Measurements from ENCODE around the gene KDF1.
A peak's percentile ranks its signal among the peaks of the same experiment; 100 is the strongest.
"Not testable (repeated sequence)": the region's sequence is repeated elsewhere in the genome, so short reads cannot be mapped to it uniquely, and the experiment has no call there.

The KDF1 gene

DNA sequence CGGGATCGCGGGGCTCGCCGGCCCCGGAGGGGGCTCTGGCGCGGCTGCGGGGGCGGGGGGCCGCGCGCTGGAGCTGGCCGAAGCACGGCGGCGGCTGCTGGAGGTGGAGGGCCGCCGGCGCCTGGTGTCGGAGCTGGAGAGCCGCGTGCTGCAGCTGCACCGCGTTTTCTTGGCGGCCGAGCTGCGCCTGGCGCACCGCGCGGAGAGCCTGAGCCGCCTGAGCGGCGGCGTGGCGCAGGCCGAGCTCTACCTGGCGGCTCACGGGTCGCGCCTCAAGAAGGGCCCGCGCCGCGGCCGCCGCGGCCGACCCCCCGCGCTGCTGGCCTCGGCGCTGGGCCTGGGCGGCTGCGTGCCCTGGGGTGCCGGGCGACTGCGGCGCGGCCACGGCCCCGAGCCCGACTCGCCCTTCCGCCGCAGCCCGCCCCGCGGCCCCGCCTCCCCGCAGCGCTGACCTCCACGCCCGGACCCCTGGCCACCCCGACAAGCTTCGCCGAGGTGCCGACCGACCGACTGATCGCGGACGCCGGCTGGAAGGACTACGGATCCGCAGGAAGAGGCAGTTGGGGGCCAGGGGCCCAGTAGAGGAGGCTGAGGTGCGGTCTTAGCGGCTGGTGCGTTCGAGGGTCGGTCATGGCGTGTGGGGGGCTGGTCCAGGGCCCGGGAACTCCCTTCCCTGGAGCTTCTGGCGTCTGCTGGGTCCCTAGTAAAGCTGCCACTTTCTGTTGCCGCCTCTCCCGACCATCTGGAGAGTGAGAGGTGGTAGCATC is 33.9 kb upstream of the KDF1 start:
- no peak for DNase-seq (ENCODE audit: low read depth, low spot score)

DNA sequence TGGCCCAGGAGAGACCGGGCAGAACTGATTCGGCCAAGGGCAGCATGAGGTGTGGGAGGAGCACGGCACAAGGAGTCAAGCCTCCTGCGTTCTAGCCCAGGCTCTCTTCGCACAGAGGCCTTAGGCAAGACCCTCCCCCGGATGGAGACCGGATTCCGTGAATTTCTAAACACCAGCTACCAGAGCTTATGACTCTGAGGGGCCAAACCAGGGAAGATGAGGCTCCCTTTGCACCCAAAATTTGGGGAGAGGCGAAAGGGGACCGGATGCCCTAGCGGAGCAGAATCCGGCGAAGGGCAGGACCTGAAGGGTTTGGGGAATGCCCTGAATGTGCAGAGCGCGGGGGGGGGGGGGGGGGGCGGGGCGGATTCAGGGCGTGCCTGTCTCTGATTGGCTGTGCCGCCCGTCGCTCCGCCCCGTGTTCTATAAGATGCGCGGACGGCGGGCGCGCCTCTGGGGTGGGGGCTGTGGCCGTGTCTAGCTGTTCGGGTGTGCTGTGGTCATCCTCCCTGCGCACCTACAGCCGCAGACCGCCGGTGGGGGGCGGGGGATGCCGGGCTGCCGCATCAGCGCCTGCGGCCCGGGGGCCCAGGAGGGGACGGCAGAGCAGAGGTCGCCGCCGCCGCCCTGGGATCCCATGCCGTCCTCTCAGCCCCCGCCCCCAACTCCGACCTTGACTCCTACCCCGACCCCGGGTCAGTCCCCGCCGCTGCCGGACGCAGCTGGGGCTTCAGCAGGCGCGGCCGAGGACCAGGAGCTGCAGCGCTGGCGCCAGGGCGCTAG is 33.2 kb upstream of the KDF1 start, which contains the start of gene TRNP1:
Gene TRNP1 (plus strand): TSS at position 456 of the 783 bp plus-strand sequence. CDS start 95 bp downstream, at position 551.
- no peak for DNase-seq (ENCODE audit: low read depth, low spot score)

DNA sequence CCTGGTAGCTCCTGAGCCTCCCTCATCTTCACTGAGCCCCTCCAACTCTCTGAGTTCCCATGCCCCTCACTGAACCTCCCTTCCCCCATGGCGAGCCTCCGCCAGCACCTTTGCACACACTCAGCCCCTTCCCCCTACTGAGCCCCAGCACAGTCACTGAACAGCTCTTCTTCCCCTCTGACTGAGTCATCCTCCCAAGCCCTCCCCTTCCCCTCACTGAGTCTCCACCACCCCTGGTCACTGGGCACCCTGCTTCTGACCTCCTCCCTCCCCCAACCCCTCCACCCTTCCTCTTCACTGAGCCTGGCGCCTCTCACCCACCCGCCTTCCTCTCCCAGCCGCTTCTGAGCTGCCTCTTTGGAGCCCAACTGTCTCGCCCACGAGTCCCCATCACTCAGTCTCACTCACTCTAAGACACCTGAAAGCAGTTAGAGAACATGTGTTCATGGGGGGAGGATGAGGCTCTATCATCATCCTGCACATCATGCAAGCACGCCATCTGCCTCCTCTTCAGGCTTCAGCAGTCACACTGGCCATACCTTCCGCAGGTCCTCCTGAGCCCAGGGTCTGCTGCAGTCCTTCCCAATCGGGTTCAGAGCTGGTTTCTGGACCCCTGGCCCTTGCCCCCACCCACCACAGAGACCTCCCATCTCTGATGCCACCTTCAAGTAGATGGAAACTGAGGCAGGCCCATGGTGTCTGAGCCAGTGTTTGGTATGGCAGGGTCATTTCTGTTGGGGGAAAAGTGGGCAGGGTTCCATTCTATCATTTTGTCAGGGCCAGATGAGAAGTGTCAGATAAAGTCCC is 31.2 kb upstream of the KDF1 start:
- no peak for DNase-seq (ENCODE audit: low read depth, low spot score)

- not testable (repeated sequence) for DNase-seq (ENCODE audit: low read depth, low spot score)
These were observed 29.3 kb upstream of the KDF1 start for GRCh38 chr1:26989403-26990109.

GRCh38 chr1:26986658-26987057 is 26.4 kb upstream of the KDF1 start:
- DNase-seq (ENCODE audit: low read depth, low spot score) = no peak

GRCh38 chr1:26984291-26984690 is 24.0 kb upstream of the KDF1 start:
- DNase-seq (ENCODE audit: low read depth, low spot score) = no peak

GRCh38 chr1:26983863-26984262 is 23.6 kb upstream of the KDF1 start:
- no peak for DNase-seq (ENCODE audit: low read depth, low spot score)

DNA sequence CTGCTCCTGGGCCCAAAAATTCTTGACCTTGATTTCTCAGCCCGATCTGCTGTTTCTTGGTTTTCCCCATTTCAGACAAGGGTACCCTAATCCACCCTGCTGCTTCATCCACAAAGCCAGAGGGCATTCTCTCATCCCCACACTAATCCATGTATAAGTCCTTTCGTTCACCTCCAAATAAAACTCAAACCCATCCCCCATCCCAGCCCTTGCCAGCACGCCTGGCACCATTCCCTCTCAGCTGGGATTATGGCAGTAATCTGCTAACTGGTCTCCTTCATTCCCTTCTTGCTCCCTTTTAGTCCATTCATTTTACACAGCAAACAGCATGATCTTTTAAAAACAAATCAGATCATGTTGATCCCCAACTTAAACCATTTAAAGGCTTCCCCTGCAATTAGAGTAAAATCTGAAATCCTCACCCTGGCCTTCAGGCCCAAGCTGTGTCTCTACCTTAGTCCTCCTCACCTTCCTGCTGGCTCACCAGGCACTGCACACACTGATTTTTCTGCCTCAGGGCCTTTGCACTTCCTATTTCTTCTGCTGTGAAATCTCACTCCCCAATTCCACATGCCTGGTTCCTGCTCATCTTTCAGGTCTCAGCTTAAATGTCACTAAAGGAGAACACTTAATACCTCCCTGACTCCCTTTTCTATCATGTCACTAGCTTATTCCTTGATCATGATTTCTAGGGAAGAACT is 21.0 kb upstream of the KDF1 start:
- no peak for DNase-seq (ENCODE audit: low read depth, low spot score)

DNA sequence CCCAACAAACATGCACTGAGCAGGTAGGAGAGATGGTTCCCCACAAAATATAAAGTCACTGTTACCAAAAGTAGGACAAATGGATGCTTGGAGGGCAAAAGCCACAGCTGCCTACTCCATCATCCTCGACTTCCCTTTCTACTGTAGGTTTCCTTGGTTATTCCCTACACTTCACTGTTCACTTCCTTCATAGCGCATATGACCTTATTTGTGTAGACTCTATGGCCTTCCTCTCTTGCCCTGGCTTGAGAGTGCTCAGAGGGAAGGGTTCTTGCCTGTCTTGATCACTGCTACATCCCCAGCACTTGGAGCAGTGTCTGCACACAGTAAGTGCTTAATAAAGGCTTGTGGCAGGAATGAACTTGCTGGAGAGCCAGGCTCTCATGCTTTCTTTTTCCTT is 18.6 kb upstream of the KDF1 start:
- no peak for DNase-seq (ENCODE audit: low read depth, low spot score)

GRCh38 chr1:26976621-26977510 is 16.6 kb upstream of the KDF1 start:
- DNase-seq (ENCODE audit: low read depth, low spot score) = no peak

DNA sequence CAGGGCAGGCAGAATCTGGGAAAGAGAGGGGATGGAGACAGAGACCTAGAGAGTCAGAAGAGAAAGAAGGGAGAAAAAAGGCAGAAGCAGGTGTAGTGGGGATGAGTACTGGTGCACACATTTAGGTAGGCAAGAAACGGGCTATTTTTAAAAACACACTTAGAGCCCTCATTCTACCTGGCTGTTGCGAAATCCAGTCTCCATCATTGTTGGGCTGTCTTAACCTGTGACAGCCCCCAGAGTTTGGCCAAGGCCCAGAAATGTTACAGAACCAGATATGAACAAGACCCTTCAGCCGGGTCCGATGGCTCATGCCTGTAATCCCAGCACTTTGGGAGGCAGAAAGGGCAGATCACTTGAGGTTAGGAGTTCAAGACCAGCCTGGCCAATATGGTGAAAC is 12.6 kb upstream of the KDF1 start:
- no peak for DNase-seq (ENCODE audit: low read depth, low spot score)

- DNase-seq (ENCODE audit: low read depth, low spot score) = no peak
These were observed 12.1 kb upstream of the KDF1 start for GRCh38 chr1:26972390-26972789.

- DNase-seq (ENCODE audit: low read depth, low spot score) = no peak
These were observed 11.3 kb upstream of the KDF1 start for GRCh38 chr1:26971590-26971989.

- DNase-seq (ENCODE audit: low read depth, low spot score) = no peak
These were observed 10.5 kb upstream of the KDF1 start for GRCh38 chr1:26970810-26971209.

DNA sequence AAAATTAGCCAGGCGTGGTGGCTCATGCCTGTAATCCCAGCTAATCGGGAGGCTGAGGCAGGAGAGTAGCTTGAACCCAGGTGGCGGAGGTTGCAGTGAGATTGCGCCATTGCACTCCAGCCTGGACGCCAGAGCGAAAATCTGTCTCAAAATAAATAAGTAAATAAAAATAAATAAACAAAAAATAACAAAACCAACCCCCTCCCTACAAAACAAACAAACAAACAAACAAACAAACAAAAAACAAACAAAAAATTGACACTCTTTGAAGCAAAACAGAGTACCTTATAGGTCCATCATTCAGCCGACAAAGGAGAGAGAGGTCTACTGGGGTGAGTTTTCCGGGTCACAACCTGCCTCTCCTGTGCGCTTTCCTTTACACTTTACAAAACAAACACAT is 5.4 kb upstream of the KDF1 start:
- DNase-seq (ENCODE audit: low read depth, low spot score) = no peak

DNA sequence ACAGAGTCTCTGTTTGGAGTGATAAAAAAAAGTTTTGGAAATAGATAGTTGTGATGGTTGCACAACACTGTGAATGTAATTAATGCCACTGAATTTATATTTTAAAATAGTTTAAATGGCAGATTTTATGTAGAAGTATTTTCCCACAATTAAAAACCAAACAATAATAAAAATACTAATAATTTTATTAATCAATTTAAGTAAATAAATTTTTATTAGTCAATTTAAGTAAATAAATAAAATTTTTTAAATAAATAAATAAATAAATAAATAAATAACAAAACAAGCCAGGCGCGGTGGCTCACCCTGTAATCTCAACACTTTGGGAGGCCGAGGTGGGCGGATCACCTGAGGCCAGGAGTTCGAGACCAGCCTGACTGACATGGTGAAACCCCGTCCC is 4.9 kb upstream of the KDF1 start:
- no peak for DNase-seq (ENCODE audit: low read depth, low spot score)

GRCh38 chr1:26961826-26962225 is 1.6 kb upstream of the KDF1 start:
- peak; percentile 27 for DNase-seq (ENCODE audit: low read depth, low spot score)

- no peak for DNase-seq (ENCODE audit: low read depth, low spot score)
These were observed 328 bp upstream of the KDF1 start for GRCh38 chr1:26960625-26960966.

- no peak for DNase-seq (ENCODE audit: low read depth, low spot score)
These were observed 998 bp downstream of the KDF1 start for GRCh38 chr1:26959270-26959669.

GRCh38 chr1:26957306-26957705 is 3.0 kb downstream of the KDF1 start:
- DNase-seq (ENCODE audit: low read depth, low spot score) = no peak

All from brain pericyte (primary cell).